ENCODE data around the gene ALDH3B2. TPM values are rescaled to one million over a fixed set of nuclear protein-coding genes. Genes with fewer than 3 reads are reported as not detected.

ALDH3B2 gene
- total RNA-seq, 1 experiment from 2014 or later: not detected

- H3K9me3 ChIP-seq (ENCODE audit: control insufficient read depth in 1 of 2, insufficient read depth in 1 of 2, low read depth in 1 of 2, low read length in 2 of 2): no peaks in the 10 kb centered on the region
- no peak for TF ChIP-seq FOSL1 (IDR thresholded peaks at IDR 0.05; ENCODE audit: low read depth)
- no peak for TF ChIP-seq CBX3 (IDR thresholded peaks at IDR 0.05; ENCODE audit: low read depth)
- no peak for TF ChIP-seq POLR2AphosphoS5 (IDR thresholded peaks at IDR 0.05; ENCODE audit: low read depth, low read length)
- no peak for TF ChIP-seq SP1 (IDR thresholded peaks at IDR 0.05; ENCODE audit: low read depth)
- TF ChIP-seq EGR1 (IDR thresholded peaks at IDR 0.05; ENCODE audit: low read depth): no peak
- no peak for TF ChIP-seq JUND (IDR thresholded peaks at IDR 0.05)
- TF ChIP-seq EZH2phosphoT487 (IDR thresholded peaks at IDR 0.05; ENCODE audit: borderline replicate concordance): no peak
- TF ChIP-seq ELF1 (IDR thresholded peaks at IDR 0.05; ENCODE audit: borderline replicate concordance, low read depth): no peak
- no peak for TF ChIP-seq ATF3 (IDR thresholded peaks at IDR 0.05)
- no peak for TF ChIP-seq REST (IDR thresholded peaks at IDR 0.05; ENCODE audit: low read depth)
- no peak for TF ChIP-seq ZFX (IDR thresholded peaks at IDR 0.05)
- no peak for TF ChIP-seq MAX (IDR thresholded peaks at IDR 0.05)
- no peak for TF ChIP-seq ZNF274 (IDR thresholded peaks at IDR 0.05; ENCODE audit: low read depth, low read length)
- no peak for TF ChIP-seq RAD21 (IDR thresholded peaks at IDR 0.05; ENCODE audit: low read depth)
- no peak for TF ChIP-seq CTCF (IDR thresholded peaks at IDR 0.05 in 2 of 3, conservative IDR thresholded peaks at IDR 0.05 in 1 of 3; ENCODE audit: borderline replicate concordance in 1 of 3, insufficient read depth in 1 of 3, low read depth in 2 of 3, low read length in 2 of 3)
- TF ChIP-seq POLR2A (IDR thresholded peaks at IDR 0.05; ENCODE audit: borderline replicate concordance, extremely low read depth, insufficient read depth, insufficient read length): no peak
- TF ChIP-seq YY1 (IDR thresholded peaks at IDR 0.05; ENCODE audit: extremely low read depth, insufficient replicate concordance, low read depth, low read length): no peak
- no peak overlapping the region for H3K27ac ChIP-seq (ENCODE audit: low read depth, low read length)
- no peaks in the 10 kb centered on the region for H3K9me2 ChIP-seq (ENCODE audit: insufficient read depth)
- BruUV-seq (replicated peaks): no TSS peak
- H3K79me2 ChIP-seq (ENCODE audit: insufficient read depth, low read length): no peaks in the 10 kb centered on the region
- no peak overlapping the region for H3K4me3 ChIP-seq (replicated peaks in 1 of 2; ENCODE audit: low read depth in 1 of 2, low read length in 2 of 2)
- ChIA-PET CTCF (no interaction called here), RAD21 (ENCODE audit: low non-redundant PET in 1 of 2, low total read pairs in 2 of 2, uncharacterized antibody in 2 of 2, unreplicated experiment in 2 of 2) (no interaction called here), POLR2A (no interaction called here)
- no peaks in the 10 kb centered on the region for H3K4me1 ChIP-seq (ENCODE audit: control insufficient read depth in 1 of 2, insufficient read depth in 2 of 2, low read length in 2 of 2)
- intact Hi-C loops (cut with micrococcal nuclease): no loop called here
- ATAC-seq (no peak), DNase-seq (ENCODE audit: low read depth, low spot score) (no peak)
- H3K9ac ChIP-seq (ENCODE audit: low read length): no peak overlapping the region
- no peaks in the 10 kb centered on the region for H3K36me3 ChIP-seq (ENCODE audit: control insufficient read depth in 1 of 2, insufficient read depth in 2 of 2, low read length in 2 of 2)
- no peak overlapping the region for H2AFZ ChIP-seq (ENCODE audit: low read depth, low read length, poor library complexity, severe bottlenecking)
- H3K27me3 ChIP-seq (ENCODE audit: insufficient read depth, low read length): no peaks in the 10 kb centered on the region
- H3K4me2 ChIP-seq (ENCODE audit: low read length): no peak overlapping the region
- no peaks in the 10 kb centered on the region for H4K20me1 ChIP-seq (ENCODE audit: insufficient read depth)
These were observed 6.5 kb upstream of the ALDH3B2 start for GRCh38 chr11:67680696-67681470.

All from HCT116 (cell line).